HT1080 (cell line): Measurements from ENCODE around the gene SMIM24. TPM values are rescaled to one million over a fixed set of nuclear protein-coding genes. Genes with fewer than 3 reads are reported as not detected.
A peak's percentile ranks its signal among the peaks of the same experiment; 100 is the strongest.
"Not testable (repeated sequence)": the region's sequence is repeated elsewhere in the genome, so short reads cannot be mapped to it uniquely, and the experiment has no call there.

Source experiments
- DNase-seq: peaks from one replicate; pipeline ENCODE4 v3.0.0-alpha.2; 2015; ENCODE audit warnings: low read depth
- total RNA-seq: library from RNA; depleted of rRNA; stranded (reverse); fragments of >200 nt; shearing (Covaris generic); gene quantifications from 2 replicates; pipeline ENCODE4 v1.2.3, GENCODE V29; 2014

Gene SMIM24
- total RNA-seq, 1 experiment from 2014 or later: not detected

DNA sequence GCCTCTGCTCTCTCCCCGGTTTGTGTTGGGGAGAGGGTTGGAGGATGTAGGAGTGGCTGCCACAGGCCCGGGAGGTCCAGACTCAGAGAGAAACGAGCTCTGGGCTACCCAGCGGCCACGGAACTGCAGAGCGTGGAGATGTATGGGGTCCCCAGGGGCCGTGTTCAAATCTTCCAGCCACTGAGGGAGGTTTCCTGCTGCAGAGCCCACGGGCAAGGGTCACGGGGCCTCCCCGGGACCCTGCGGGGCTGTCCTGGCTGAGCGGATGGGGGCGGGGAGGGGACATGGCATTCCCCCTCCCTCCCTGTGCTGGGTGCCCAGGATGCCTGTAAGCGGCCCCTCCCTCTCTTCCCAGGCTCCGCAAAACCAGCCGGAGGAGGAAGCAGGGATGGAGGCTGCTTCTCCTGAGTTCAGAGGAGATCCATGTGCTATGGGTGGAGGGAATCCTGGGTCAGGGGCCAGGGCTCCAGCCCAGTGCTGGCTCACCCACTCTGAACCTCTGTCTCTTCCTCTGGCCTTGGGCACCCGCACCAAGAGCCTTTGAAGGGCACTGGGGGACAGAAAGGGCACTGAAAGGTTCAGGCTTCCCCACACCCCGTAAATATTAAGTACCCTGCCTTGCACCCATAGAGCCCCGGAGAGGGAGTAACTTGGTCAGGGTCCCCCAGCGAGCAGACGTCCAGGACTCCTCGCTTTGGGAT is 22.6 kb downstream of the SMIM24 start:
- DNase-seq: no peak

DNA sequence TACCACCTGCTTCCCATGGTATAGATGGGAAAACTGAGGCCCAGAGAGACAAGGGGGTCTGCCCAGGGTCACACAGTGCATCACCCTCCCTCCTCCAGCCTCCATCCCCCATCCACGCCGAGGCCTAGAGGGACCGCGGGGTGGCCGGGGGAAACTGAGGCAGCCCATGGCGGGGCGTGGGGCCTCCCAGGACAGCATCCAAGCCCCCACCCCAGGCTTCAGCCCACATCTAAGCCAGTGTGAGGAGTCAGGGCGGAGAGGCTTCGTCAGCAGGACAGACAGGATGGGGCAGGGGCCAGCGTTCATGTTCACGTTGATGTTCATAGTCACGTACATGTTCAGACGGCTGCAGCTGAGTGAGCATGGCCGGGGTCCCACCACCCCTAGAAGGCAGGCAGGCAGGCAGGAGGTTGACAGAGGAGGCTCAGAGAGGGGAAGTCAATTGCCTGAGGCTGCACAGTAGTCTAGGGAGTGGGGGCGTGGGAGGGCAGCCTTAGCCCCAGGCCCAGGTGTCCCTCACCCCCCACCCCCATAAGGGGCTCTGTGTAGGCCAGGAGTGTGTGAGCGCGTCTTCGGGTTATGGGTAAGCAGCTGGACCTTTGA is 23.3 kb downstream of the SMIM24 start:
- DNase-seq: no peak

DNA sequence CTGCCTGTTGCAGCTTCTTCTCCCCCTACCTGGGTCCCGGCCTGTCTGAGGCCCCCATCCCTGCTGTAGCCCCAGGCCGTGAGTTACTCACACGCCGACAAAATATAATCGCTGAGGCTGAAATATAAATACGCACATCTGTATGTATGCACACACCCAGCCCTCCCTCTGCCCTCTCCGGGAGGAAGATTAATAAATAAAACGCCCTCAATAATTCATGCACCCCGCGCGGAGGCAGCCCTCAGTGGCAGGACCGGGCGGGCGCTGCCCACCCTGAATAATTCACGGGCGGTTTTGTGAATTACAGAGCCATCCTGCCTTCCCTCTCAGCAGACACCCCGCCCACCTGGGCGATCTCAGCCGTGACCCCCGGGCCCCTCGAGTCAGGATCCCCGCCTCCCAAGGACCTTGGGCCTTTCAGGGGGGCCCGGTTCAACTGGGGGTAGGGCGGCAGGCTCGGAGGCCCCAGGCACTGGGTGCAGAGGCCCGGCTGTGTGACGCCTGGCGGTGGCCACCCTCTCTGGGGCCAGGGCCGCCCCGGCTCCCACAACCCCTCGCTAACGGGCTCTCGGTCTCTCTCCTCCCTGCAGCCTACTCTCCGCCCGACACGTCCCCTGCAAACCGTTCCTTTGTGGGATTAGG is 24.2 kb downstream of the SMIM24 start:
- DNase-seq: no peak

DNA sequence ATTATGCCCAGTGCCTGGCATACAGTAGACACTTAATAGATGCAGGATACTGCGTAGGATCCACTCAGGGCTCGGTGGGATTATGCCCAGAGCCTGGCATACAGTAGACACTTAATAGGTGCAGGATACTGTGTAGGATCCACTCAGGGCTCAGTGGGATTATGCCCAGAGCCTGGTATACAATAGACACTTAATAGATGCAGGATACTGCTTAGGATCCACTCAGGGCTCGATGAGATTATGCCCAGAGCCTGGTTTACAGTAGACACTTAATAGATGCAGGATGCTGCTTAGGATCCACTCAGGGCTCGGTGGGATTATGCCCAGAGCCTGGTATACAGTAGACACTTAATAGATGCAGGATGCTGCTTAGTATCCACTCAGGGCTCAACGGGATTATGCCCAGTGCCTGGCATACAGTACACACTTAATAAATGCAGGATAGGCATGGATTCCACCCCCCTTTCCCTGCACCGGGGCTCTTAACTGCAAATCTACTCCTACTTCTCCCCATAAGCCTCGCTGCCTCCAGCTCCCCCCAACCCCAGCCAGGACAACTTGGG is 24.9 kb downstream of the SMIM24 start:
- no peak for DNase-seq

DNA sequence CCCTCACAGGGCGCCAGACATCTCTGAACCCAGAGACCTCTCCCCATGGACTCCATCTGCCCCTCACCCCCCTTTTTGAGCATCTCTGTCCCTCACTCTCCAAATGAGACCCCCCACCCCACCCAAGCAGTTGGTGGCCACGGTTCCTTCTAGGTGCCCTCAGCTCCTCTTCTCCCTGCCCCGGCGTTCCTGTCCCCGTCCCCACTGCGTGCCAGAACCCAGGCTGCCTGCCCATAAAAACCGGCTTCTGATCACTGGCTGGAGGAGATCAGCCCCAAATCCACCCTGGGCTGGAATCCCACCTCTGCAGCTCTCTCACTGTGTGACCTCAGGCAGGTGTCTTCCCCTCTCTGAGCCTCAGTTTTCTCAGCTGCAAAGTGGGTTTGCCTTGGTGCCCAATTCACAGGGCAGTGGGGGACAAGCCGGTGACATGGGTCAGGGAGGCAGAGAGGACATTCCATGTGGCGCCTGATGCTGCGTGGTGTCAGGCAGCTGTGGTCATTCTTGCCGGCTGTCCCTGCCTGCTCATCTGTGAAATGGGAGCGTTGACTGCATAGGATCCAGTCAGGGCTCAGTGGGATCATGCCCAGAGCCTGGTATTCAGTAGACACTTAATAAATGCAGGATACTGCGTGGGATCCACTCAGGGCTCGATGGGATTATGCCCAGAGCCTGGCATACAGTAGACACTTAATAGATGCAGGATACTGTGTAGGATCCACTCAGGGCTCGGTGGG is 25.5 kb downstream of the SMIM24 start:
- DNase-seq: no peak

DNA sequence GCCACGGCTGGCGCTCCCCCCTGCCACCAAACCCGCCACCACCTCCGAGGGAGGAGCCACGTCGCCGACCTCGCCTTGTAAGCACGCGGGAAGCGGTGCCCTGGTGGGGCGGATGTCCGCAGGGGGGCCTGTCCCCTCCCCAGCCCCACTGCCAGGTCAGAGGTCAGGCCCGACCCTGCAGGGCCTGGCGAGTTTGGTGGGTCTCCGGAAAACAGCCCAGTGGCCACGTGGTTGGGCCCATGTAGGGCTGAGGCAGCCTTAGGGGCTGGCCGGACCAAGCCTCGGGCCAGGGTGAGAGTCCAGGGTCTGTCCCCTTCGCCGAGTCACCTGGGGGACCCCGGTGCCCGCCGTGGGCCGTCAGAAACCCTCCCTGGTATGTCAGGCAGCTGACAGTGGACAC is 26.5 kb downstream of the SMIM24 start:
- no peak for DNase-seq

DNA sequence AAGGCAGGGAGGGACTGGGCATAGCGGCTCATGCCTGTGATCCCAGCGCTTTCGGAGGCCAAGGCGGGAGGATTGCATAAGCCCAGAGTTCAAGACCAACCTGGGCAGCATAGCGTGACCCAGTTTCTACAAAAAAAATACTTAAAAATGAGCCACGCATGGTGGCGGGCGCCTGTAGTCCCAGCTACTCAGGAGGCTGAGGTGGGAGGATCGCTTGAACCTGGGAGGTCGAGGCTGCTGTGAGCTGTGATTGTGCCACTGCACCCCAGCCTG is 27.4 kb downstream of the SMIM24 start:
- not testable (repeated sequence) for DNase-seq

DNA sequence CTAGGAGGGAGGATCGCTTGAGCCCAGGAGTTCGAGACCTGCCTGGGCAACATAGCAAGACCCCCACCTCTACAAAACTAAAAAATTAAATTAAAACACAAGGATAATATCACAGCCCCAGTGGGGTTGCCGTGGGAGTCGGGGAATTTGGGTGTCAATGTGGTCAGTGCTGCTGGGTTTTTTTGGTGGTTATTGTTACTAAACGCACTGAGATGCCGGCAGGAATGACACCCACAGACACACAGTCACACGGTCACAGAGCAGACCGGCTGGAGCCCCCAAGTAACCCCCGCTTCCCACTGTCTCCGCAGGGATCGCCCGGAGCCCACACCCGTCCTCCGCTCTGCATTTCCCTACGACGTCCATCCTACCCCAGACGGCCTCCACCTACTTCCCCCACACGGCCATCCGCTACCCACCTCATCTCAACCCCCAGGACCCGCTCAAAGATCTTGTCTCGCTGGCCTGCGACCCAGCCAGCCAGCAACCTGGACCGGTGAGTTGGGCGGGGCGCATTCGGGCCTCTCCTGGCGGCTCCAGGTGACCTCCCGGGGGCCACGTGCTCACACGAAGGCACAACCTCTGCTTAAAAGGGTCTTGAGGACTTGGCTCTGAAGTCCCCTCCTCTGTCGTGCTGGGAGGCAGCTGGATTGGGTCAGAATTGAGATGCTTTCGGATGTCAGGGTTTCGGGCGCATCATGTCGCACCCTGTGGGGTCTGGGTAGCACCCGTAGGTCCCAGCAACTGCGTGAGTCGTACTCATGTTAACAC is 28.0 kb downstream of the SMIM24 start:
- DNase-seq: no peak

DNA sequence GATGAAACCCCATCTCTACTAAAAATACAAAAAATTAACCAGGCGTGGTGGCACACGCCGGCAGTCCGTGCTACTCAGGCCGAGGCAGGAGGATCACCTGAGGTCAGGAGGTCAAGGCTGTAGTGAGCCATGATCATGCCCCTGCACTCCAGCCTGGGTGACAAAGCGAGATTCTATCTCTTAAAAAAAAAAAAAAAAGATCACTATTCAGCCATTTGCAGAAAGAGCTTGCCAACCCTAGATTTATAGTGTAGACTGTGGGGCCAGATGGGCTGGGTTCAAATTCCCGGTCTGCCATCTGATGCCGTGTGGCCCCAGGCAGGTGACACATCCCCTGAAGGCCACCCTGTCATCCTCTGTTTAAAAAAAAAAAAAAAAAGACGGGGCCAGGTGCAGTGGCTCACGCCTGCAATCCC is 28.9 kb downstream of the SMIM24 start:
- DNase-seq: peak; percentile 28

DNA sequence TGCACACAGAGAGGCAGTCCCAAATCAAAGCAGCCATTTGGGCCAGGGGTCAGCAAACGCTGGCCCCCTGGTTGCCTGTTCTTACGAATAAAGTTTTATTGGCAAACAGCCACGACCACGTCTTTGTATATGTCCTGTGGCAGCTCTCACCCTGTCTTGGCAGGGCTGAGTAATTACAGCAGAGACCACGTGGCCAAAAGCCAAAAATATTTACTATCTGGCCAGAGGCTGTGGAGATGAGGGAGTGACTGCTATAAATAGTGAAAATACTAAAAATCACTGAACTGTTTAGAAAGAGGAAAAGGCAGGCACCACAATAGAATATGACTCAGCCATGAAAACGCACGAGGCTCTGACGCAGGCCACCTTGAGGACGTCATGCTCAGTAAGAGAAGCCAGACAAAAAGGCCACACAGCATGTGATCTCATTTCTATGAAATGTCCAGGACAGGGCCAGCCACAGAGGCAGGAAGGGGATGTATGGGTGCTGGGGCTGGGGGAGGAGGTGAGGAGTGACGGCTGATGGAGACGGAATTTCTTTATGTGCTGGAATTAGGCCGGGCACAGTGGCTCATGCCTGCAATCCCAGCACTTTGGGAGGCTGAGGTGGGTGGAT is 29.4 kb downstream of the SMIM24 start:
- peak; percentile 100 for DNase-seq

DNA sequence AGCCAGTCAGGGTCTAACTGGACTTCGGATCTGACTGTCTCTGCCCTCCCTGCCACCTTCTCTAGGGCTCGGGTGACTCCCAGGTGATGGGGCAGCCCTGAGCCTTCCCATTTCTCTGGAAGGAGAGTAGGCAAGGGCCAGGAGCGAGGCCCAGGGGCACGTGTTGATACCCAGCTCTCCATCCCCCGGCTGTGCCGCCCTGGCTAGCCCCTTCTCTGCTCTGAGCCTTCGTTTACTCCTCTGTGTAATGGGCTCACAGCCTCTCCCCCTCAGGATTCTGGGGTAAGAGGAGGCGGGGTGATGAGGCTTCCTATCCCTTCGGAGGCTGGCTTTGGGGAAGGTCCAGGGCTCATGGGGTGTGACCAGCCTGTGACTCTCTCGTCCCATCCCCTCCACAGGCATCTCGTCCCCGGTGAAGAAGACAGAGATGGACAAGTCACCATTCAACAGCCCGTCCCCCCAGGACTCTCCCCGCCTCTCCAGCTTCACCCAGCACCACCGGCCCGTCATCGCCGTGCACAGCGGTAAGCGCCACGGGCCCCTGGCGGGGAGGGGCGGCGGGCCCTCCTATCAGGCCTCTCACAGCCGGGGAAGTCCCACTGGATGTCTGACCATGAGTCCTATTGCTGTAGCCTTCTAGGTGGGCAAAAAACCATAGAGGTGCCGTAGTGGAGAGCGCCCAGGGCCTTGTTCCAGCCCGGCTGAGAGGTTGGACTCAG is 31.6 kb downstream of the SMIM24 start:
- no peak for DNase-seq

DNA sequence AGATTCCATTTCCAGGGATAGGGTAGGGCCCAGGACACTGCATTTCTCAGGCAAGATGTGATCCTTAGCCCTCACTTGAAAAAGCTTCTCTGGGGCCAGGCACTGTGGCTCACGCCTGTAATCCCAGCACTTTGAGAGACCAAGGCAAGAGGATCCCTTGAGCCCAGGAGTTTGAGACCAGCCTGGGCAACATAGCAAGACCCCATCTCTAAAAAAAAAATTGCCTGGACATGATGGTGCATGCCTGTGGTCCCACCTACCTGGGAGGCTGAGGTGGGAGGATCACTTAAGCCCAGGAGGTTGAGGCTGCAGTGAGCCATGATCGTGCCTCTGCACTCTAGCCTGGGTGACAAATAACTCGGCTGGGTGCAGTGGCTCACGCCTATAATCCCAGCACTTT is 33.7 kb downstream of the SMIM24 start:
- not testable (repeated sequence) for DNase-seq

DNA sequence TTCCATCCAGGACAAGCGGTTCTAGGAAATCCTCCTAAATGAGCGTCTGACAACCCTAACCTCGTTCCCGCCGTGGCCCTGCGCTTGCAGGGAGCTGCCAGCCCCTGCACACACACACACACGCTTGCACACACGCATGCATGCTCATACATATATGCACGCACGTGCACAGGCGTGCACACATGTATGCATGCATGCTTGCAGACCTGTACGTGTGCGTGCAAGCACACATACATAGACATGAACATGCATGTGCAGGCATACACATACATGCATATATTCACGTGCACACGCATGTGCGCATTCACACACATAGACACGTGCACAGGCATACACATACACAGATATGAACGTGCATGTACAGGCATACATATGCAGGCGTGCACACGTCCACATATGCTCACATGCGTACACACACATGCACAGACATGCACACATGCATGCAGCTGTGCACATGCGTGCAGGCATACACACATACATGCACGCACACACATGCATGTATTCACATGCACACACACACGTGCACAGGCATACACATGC is 35.6 kb downstream of the SMIM24 start:
- DNase-seq: no peak

DNA sequence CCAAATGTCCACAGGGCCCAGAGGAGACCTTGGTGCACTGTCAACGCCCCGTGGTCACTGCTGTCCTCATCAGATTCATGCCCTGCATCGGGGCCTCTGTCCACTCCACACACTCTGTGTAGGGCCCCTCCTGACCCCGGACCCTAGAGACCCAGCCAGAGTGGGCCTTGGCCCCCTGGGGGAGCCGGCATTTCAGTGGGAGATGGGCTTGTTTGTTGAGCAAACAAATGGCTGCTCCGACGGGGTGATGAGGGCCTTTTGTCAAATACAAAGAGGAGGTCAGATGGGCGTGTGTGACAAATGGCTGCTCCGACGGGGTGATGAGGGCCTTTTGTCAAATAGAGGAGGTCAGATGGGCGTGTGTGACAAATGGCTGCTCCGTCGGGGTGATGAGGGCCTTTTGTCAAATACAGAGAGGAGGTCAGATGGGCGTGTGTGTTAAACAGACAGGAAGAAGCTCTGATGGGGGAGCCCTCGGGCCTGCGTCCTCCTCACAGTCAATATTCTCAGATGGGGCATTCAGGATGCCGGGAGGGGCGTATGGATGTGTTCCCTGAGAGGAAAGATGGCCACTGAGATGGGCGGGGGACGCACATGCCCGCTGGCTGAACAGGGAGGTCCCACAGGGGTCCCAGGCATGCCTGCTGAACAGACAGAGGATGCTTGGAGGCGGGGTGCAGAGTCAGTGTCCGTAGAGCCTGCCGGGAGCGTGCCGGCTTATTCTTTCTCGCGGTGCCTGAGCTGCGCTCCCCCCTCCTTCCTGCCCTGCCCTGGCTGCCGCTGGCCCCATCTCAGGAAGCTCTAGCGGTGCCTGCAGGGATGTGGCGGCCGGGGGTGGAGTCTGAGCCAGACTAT is 36.3 kb downstream of the SMIM24 start:
- DNase-seq: peak; percentile 29

DNA sequence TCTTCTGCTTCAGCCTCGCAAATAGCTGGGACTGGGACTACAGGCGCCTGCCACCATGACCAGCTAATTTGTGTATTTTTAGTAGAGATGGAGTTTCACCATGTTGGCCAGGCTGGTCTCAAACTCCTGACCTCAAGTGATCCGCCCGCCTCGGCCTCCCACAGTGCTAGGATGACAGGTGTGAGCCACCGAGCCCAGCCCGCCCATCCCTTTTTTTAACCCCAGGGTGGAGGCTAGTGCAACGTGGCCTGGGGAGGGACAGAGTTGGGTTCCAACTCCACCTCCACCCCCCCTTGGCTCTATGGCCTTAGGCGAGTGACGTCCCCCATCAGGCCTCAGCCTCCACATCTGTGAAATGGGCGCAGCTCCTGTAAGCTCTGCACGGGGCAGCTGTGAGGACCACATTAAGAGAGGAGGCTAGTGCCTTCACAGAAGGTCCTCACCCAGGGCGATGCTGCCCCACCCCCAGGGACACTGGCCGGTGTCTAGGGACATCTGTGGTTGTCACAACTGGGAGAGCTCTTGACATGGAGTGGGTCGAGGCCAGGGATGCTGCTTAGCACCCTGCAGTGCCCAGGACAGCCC is 37.7 kb downstream of the SMIM24 start:
- no peak for DNase-seq

DNA sequence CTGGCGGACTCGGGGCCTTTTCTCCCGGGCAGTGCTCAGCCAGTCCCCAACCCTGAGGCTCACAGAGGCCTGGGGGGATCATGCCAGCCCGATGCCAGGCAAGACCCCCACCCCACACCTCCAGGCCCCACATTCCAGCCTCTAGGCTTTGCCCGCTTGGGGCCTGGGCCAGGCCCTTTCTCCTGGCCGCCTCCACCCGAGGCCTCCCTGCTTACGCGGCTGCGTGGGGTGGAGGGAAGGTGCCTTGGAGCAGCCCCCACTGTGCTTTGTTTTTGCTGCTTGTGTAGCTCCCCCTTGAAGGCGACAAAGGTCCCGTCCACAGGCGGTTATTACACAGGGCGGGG is 38.4 kb downstream of the SMIM24 start:
- no peak for DNase-seq

DNA sequence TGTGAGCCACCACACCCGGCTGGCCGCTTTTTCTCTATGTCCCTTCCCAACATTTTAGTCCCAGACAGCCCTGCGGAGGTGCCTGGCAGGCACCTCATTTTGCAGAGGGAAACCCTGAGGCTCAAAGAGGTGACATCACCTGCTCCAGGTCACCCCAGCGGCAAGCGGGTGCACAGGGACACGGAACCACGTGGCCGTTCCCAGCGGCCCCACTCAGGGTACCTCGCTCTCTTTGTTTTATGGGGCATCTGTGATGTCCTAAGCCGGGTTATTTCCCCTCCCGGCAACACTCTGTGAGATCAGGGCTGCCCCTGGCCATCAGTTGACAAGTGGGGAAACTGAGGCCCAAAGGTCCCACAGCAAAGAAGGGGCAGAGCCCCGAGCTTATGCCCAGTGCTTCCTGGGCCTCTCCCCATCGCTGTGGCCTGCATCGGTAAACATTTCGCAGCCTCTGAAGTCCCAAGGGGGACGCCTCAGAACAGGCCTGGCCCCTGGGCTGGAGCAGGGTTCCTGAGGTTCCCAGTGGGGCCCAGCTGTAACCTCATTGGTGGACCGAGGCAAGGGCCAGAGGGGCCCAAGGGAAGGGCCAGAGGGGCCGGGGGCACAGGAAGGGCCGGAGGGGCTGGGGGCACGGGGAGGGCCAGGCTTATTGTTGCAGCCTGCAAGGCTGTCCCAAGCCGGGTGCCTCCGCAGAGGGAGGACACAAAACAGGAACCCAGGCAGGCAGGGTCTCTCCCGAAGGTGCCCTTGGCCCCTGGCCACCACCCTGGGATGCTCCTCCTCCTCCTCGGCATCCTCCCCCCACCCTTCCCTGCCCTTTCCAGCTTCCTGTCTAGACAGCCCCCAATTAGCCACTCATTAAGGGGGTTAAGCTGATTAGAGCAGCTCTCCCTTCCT is 39.0 kb downstream of the SMIM24 start:
- no peak for DNase-seq

DNA sequence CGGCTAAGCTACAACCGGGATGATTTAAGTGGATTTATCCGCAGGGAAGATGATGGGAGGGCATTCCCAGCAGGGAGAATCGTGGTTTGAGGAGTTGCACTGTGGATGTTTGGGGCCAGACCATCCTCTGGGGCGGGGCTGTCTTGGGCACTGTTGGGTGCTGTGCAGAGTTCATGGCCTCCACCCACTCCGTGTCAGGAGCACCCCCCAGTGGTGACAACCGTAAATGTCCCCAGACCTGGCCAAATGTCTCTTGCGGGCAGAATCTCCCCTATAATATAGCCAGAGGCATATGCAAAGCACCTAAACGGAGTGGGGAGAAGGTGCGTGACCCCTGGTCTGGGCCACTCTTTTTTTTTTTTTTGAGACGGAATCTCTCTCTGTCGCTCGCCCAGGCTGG is 40.2 kb downstream of the SMIM24 start:
- DNase-seq: no peak
